Prostate gland (tissue), 2 donors: ENCODE results near the gene ZNF708.

Experiments
- CTCF ChIP-seq, 4 experiments: fragments of 200-600 bp in 2 of 4; fragments of 450-650 bp in 2 of 4; sonication (generic) in 2 of 4; IDR thresholded peaks; 1 replicate in 3 of 4; 2 replicates in 1 of 4; pipeline ENCODE4 v1.5.1; 2016 to 2019; ENCODE audit warnings: antibody characterized with exemption in 4 of 4, mild to moderate bottlenecking in 2 of 4, moderate library complexity in 2 of 4
- POLR2A ChIP-seq: fragments of 450-650 bp; IDR thresholded peaks from one replicate; pipeline ENCODE4 v1.6.1; 2016; ENCODE audit warnings: antibody characterized with exemption, mild to moderate bottlenecking
- POLR2AphosphoS5 ChIP-seq: sonication (generic); formaldehyde crosslinking; IDR thresholded peaks from one replicate; pipeline ENCODE4 v1.6.1; 2017; ENCODE audit warnings: antibody characterized with exemption

DNA sequence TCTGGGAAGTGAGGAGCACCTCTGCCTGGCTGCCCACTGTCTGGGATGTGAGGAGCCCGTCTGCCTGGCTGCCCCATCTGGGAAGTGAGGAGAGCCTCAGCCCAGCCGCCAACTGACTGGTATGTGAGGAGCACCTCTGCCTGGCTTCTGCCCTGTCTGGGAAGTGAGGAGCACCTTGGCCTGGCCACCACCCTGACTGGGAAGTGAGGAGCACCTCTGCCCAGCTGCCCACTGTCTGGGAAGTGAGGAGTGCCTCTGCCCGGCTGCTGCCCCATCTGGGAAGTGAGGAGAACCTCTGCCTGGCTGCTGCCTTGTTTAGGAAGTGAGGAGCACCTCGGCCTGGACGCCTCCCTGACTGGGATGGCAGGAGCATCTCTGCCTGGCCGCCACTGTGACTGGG lies 64.8 kb downstream of the ZNF708 start:
- TF ChIP-seq CTCF (IDR thresholded peaks at IDR 0.05) (no peak), POLR2A (no peak), POLR2AphosphoS5 (no peak)
